Measurements from ENCODE around the gene CDH1. TPM values are rescaled to one million over a fixed set of nuclear protein-coding genes. Genes with fewer than 3 reads are reported as not detected.
"Not testable (repeated sequence)": the region's sequence is repeated elsewhere in the genome, so short reads cannot be mapped to it uniquely, and the experiment has no call there.

CDH1 gene
- total RNA-seq (2014; rRNA removed; shearing (Covaris generic)), result 19.0 and 38.6 TPM in 2 replicates

DNA sequence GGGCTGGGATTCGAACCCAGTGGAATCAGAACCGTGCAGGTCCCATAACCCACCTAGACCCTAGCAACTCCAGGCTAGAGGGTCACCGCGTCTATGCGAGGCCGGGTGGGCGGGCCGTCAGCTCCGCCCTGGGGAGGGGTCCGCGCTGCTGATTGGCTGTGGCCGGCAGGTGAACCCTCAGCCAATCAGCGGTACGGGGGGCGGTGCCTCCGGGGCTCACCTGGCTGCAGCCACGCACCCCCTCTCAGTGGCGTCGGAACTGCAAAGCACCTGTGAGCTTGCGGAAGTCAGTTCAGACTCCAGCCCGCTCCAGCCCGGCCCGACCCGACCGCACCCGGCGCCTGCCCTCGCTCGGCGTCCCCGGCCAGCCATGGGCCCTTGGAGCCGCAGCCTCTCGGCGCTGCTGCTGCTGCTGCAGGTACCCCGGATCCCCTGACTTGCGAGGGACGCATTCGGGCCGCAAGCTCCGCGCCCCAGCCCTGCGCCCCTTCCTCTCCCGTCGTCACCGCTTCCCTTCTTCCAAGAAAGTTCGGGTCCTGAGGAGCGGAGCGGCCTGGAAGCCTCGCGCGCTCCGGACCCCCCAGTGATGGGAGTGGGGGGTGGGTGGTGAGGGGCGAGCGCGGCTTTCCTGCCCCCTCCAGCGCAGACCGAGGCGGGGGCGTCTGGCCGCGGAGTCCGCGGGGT is at the start of gene CDH1:
CDH1 (plus strand) TSS at position 247 of the 684 bp plus-strand sequence; CDS start at position 371, 124 bp downstream.
- peak; percentile 100 for DNase-seq
- peak within 1 kb of the TSS; percentile 77 for H3K4me3 ChIP-seq (ENCODE audit: insufficient read depth, low read depth, low read length)
- H3K36me3 ChIP-seq (replicated peaks; ENCODE audit: control insufficient read depth, insufficient read depth, low read length), result no peaks in the 10 kb centered on the region; the same call in 1 of the 2 replicates
- H3K27me3 ChIP-seq (ENCODE audit: control insufficient read depth, insufficient read depth, low read length), result peaks cover 13% of the 10 kb centered on the region; the same call in 1 of the 2 replicates

DNA sequence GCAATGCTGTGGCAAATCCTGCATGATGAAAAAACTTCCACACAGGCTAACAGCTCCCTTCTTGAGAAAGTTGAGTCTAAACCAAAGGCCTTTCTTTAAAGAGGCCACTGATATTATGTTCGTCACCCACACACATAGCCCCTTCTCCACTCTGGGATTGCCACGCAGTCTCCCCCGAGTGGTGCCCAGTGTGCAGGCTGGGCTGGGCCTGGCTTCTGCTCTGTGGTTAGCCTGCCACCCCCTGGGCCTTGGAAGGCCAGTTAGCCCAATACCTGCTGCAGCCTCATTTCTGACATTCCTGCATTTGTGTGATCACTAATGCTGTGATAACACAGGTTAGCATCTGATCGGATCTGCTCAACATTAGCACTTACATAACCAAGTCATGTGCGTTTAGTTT is 47.2 kb upstream of the CDH1 start:
- Histone ChIP-seq H3K27me3 (ENCODE audit: control insufficient read depth, insufficient read depth, low read length) (no peaks in the 10 kb centered on the region), H3K36me3 (replicated peaks; ENCODE audit: control insufficient read depth, insufficient read depth, low read length) (peaks cover 44% of the 10 kb centered on the region), H3K4me3 (ENCODE audit: insufficient read depth, low read depth, low read length) (no peak overlapping the region)
- no peak for DNase-seq

DNA sequence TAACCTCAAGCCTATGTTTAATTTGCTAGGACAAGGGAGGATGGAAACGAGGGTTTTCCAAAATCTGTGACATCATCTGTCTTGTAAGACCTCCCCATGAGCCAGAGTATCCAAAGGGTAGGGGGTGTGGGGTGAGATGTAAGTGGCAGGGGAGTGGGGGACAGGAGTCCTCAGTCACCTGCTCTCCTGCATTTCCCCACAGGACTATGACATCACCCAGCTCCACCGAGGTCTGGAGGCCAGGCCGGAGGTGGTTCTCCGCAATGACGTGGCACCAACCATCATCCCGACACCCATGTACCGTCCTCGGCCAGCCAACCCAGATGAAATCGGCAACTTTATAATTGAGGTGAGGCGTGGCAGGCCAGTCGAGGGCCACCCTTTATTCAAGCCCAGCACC is 41.5 kb upstream of the CDH1 start:
- Histone ChIP-seq H3K27me3 (ENCODE audit: control insufficient read depth, insufficient read depth, low read length) (no peaks in the 10 kb centered on the region), H3K4me3 (ENCODE audit: insufficient read depth, low read depth, low read length) (no peak overlapping the region), H3K36me3 (replicated peaks; ENCODE audit: control insufficient read depth, insufficient read depth, low read length) (peaks cover 34% of the 10 kb centered on the region)
- DNase-seq, result no peak

DNA sequence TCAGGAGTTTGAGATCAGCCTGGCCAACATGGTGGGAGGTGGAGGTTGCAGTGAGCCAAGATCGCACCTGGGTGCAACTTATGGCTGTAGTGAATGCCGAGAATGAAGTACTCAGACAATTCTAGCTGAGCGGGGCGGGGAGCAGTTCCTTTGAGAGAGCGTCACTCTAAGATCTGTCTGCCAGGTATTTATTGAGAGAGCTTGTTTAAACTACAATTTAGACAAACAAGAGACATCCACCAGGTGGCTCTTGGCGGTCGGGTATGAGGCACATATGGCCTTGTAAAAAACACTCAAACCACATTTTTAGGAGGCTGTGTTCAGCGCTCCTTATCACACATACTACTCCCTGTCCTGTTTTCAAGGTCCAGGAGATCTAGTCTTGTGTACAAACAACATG is 40.6 kb upstream of the CDH1 start:
- Histone ChIP-seq H3K27me3 (ENCODE audit: control insufficient read depth, insufficient read depth, low read length) (no peaks in the 10 kb centered on the region), H3K36me3 (replicated peaks; ENCODE audit: control insufficient read depth, insufficient read depth, low read length) (peaks cover 33% of the 10 kb centered on the region), H3K4me3 (ENCODE audit: insufficient read depth, low read depth, low read length) (no peak overlapping the region)
- no peak for DNase-seq

DNA sequence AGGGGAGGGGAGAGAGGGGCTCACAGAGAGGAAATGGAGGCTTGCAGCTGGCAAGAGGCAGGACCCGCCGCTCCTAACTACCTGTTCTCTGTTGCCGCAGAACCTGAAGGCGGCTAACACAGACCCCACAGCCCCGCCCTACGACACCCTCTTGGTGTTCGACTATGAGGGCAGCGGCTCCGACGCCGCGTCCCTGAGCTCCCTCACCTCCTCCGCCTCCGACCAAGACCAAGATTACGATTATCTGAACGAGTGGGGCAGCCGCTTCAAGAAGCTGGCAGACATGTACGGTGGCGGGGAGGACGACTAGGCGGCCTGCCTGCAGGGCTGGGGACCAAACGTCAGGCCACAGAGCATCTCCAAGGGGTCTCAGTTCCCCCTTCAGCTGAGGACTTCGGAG is 39.0 kb upstream of the CDH1 start:
- no peak for DNase-seq
- Histone ChIP-seq H3K4me3 (ENCODE audit: insufficient read depth, low read depth, low read length) (no peak overlapping the region), H3K27me3 (ENCODE audit: control insufficient read depth, insufficient read depth, low read length) (no peaks in the 10 kb centered on the region), H3K36me3 (replicated peaks; ENCODE audit: control insufficient read depth, insufficient read depth, low read length) (peaks cover 27% of the 10 kb centered on the region)

DNA sequence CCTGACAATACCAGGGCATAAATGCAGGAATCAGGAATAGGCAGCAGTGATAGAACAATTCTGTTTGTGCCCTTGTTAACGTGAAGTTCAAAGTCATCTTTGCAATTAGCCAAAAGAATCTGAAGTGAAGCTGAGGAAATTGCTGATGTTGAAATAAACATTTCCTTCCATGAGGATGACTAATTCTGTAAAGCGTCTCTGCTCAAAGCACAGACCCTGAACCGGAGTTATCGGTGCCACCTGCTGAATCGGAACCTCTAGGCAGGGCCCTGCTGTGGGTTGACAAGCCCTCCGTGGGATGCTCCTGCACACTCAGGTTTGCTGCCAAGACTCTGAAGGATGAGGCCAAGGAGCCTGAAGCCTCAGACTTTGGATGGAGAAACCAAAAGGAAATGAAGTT is 37.0 kb upstream of the CDH1 start:
- Histone ChIP-seq H3K4me3 (ENCODE audit: insufficient read depth, low read depth, low read length) (no peak overlapping the region), H3K27me3 (ENCODE audit: control insufficient read depth, insufficient read depth, low read length) (no peaks in the 10 kb centered on the region), H3K36me3 (replicated peaks; ENCODE audit: control insufficient read depth, insufficient read depth, low read length) (peaks cover 16% of the 10 kb centered on the region)
- no peak for DNase-seq

DNA sequence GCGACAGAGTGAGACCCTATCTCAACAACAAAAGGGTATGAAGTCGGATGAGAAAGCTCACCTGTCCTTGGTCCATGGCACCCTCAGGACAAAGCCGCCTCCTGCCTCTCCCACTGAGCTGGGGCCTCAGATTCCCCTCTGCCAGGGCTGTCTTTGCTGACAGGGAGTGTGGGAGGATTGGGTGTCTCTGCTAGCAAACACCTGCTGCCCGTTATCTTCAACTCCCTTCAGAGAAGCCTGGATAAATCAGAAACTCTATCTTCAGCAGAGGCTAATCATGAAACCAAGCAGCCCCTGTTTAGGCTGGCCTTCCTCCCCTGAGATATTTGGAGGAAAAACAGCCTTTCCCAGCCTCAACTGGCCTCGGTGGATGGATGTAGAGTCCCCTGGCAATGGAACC is 36.3 kb upstream of the CDH1 start:
- Histone ChIP-seq H3K27me3 (ENCODE audit: control insufficient read depth, insufficient read depth, low read length) (no peaks in the 10 kb centered on the region), H3K4me3 (ENCODE audit: insufficient read depth, low read depth, low read length) (no peak overlapping the region), H3K36me3 (replicated peaks; ENCODE audit: control insufficient read depth, insufficient read depth, low read length) (peaks cover 12% of the 10 kb centered on the region)
- no peak for DNase-seq

DNA sequence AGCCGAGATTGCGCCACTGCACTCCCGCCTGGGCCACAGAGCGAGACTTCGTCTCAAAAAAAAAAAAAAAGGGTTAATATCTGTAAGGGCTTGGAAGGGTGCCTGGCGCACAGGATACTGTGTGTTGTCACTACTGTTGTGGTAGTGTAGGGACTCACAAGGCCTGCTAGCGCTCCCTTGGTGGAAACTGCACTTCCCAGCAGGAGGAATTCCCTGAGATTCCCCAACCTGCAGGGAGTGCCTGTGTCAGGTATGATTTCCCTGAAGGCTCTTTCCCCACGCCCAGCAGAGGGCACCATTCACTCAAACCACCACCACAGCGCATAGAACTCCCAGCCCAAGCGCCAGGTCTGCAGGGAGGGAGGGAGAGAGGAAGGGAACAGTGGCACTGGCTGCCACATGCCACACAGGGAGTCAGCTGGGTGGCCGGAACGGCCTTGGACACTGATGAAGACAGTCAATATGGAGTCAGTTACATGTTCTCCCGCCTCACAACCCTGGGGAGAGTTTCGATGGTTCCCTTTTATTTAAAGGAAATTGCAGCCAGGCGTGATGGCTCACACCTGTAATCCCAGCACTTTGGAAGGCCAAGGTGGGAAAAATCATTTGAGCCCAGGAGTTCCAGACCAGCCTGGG is 32.7 kb upstream of the CDH1 start:
- no peak overlapping the region for H3K4me3 ChIP-seq (ENCODE audit: insufficient read depth, low read depth, low read length)
- peaks cover 1% of the 10 kb centered on the region; the same call in 1 of the 2 replicates for H3K36me3 ChIP-seq (replicated peaks; ENCODE audit: control insufficient read depth, insufficient read depth, low read length)
- DNase-seq, result peak; percentile 93
- H3K27me3 ChIP-seq (ENCODE audit: control insufficient read depth, insufficient read depth, low read length), result no peaks in the 10 kb centered on the region

DNA sequence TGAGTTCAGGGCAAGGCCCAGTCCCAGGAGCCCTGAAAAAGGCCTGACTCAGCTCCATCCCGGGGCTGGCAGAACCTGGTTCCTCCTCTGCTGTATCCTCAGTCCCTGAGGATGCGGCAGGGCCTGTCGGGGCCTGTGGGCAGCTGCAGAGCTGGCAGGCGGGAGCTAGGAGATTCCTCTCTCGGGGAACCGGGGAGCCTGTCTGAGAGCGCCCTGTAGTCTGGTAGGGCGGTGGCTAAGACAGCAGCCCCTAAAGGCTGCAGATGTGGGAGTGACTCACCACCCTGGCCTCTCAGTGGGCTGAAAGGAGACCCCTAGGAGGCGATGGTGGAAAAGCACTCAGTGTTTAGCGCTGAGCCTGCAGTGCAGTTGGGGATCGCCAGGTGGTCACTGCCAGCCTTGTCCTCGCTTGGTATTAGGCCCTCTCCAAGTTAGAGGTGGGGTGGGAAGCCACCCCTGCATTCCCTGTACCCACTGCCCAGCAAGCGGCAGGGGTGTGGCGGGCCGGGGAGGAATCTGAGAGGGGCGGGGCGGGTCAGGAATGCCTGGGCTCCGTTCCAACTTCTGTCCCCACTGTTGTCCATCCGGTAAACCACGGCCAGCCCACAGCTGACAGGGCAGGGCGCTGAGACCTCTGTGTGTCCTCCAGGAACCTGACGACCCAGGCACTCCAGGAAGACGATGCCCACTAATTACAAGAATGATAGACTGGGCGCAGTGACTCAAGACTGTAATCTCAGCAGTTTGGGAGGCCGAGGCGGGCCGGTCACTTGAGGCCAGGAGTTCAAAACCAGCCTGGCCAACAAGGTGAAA is 29.5 kb upstream of the CDH1 start:
- DNase-seq, result peak; percentile 94
- H3K4me3 ChIP-seq (ENCODE audit: insufficient read depth, low read depth, low read length), result no peak overlapping the region
- no peaks in the 10 kb centered on the region for H3K36me3 ChIP-seq (replicated peaks; ENCODE audit: control insufficient read depth, insufficient read depth, low read length)
- no peaks in the 10 kb centered on the region for H3K27me3 ChIP-seq (ENCODE audit: control insufficient read depth, insufficient read depth, low read length)

DNA sequence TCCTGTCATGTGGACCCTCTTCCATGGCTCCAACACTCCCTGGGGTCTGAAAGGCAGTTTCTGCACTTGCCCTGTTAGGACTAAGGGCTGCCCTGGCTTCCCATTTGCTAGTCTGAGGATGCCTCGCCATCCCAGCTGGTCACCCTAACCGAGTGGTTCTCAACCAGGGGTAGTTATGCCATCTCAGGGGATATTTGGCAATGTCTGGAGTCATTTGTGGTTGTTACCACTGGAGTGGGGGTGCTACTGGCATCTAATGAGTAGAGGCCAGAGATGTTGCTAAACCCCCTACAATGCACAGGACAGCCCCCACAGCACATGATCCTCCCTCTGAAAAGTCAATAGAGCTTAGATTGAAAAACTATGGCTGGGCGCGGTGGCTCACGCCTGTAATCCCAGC is 26.9 kb upstream of the CDH1 start:
- no peaks in the 10 kb centered on the region for H3K27me3 ChIP-seq (ENCODE audit: control insufficient read depth, insufficient read depth, low read length)
- DNase-seq, result no peak
- no peaks in the 10 kb centered on the region for H3K36me3 ChIP-seq (replicated peaks; ENCODE audit: control insufficient read depth, insufficient read depth, low read length)
- no peak overlapping the region for H3K4me3 ChIP-seq (ENCODE audit: insufficient read depth, low read depth, low read length)

DNA sequence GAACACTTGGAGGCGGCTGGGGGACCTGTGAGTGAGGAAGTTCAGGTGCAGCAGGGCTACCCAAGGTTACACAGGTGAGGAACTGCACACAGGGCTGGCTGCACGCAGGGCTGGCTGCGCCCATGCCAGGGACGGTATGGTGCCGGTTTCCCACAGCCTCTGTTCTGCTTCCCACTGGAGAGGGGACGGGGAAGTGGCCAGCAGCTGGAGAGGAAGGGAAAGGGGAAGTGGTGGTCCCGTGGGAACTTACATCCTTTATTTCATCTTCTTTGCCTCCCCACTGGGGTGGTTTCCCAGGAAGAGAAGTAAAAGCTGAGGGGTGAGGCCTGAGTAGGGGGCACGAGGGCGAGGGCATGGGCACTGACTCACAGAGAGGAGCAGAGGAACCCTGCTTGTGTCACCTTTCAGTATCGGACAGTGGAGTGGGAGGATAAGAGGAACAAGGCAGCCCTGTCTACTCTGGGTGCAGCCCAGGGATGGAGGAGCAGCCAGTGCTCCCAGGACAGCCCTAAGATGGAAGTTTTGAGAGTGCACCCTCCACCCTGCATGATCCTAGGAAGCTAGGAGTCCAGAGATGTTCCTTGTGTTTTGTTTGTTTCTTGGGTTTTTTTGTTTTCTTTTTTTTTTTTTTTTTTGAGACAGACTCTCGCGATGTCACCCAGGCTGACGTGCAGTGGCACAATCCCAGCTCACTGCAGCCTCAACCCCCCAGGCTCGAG is 25.5 kb upstream of the CDH1 start:
- Histone ChIP-seq H3K36me3 (replicated peaks; ENCODE audit: control insufficient read depth, insufficient read depth, low read length) (no peaks in the 10 kb centered on the region), H3K27me3 (ENCODE audit: control insufficient read depth, insufficient read depth, low read length) (no peaks in the 10 kb centered on the region), H3K4me3 (ENCODE audit: insufficient read depth, low read depth, low read length) (no peak overlapping the region)
- DNase-seq, result no peak

DNA sequence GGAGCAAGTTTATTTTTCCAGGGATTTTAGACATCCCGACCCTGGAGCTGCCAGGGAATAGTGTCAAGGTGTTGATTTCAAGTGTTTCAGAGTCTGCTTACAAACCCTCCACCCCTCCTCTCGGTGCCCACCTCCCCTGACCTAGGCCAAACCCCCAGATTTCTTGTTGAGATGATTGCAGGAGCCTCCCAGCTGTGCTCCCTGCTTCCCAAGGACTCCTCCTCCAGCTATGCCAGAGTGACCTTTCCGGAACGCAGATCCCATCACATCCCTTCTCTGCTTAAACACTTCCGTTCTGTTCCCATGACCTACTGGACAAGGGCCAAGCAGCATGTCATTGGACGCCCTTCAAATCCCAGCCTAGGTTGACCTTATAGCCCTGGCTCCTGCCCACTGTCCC is 23.7 kb upstream of the CDH1 start:
- DNase-seq, result no peak
- no peak overlapping the region for H3K4me3 ChIP-seq (ENCODE audit: insufficient read depth, low read depth, low read length)
- no peaks in the 10 kb centered on the region for H3K27me3 ChIP-seq (ENCODE audit: control insufficient read depth, insufficient read depth, low read length)
- H3K36me3 ChIP-seq (replicated peaks; ENCODE audit: control insufficient read depth, insufficient read depth, low read length), result no peaks in the 10 kb centered on the region

DNA sequence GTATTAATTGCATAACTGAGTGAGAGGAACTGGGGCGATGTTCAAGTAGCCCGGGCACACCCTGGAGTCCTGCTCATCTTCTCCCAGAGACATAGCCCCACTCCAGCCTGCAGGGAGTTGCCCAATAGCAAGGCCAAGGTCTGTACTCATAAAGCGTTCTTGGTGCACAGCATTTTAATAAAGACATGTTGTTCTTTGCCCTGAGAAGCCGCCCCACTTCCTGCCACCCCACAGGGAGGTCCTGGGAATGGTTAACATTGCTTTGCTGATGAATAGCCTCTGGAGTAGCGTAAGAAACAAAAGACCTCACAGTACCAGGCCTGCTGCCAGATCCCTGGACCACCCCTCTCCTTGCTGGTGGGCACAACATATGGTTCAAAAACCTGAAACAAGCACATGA is 21.6 kb upstream of the CDH1 start:
- H3K36me3 ChIP-seq (replicated peaks; ENCODE audit: control insufficient read depth, insufficient read depth, low read length), result no peaks in the 10 kb centered on the region
- H3K4me3 ChIP-seq (ENCODE audit: insufficient read depth, low read depth, low read length), result no peak overlapping the region
- H3K27me3 ChIP-seq (ENCODE audit: control insufficient read depth, insufficient read depth, low read length), result no peaks in the 10 kb centered on the region
- no peak for DNase-seq

DNA sequence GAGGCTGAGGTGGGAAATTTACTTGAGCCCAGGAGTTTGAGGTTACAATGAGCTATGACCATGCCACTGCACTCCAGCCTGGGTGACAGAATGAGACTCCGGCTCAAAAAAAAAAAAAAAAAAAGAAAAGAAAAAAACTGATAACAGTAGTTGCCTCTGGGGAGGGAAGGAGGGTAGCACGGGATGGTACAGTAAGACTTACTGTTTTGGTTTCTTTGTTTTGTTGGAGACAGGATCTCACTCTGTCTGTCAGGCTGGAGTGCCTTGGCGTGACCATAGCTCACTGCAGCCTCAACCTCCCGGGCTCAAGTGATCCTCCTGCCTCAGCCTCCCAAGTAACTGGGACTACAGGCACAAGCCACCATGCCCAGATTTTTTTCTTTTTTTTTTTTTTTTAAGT is 20.6 kb upstream of the CDH1 start:
- not testable (repeated sequence) for DNase-seq; H3K36me3 ChIP-seq (replicated peaks; ENCODE audit: control insufficient read depth, insufficient read depth, low read length); H3K4me3 ChIP-seq (ENCODE audit: insufficient read depth, low read depth, low read length); H3K27me3 ChIP-seq (ENCODE audit: control insufficient read depth, insufficient read depth, low read length)
